Activated T-helper 2 cell treated with anti-CD3 and anti-CD28 coated beads, Interferon-gamma antibody, Interleukin-2, Interleukin-4, amounts not matched to agents 10 μg/mL and 5 μg/mL and 100 μg/mL, durations not matched to agents 14 hours and 24 hours and 36 hours (primary cell): ENCODE data around the gene MAP2K5. TPM values are rescaled to one million over a fixed set of nuclear protein-coding genes. Genes with fewer than 3 reads are reported as not detected.

Experiments
- DNase-seq: peaks from one replicate; pipeline ENCODE4 v3.0.0; 2021; ENCODE audit warnings: low spot score
- H3K27ac Mint-ChIP-seq: one replicate; pipeline ENCODE4 v1.8.0; 2021; ENCODE audit warnings: mixed read lengths
- H3K27me3 Mint-ChIP-seq: one replicate; pipeline ENCODE4 v1.8.0; 2021; ENCODE audit warnings: low read depth, mixed read lengths
- H3K36me3 Mint-ChIP-seq: one replicate; pipeline ENCODE4 v1.8.0; 2021; ENCODE audit warnings: low read depth, mixed read lengths
- H3K4me1 Mint-ChIP-seq: one replicate; pipeline ENCODE4 v1.8.0; 2021; ENCODE audit warnings: low read depth, mixed read lengths
- H3K4me3 Mint-ChIP-seq: one replicate; pipeline ENCODE4 v1.8.0; 2021; ENCODE audit warnings: low read depth, mild to moderate bottlenecking, moderate library complexity, mixed read lengths
- H3K9me3 Mint-ChIP-seq: one replicate; pipeline ENCODE4 v1.8.0; 2021; ENCODE audit warnings: mixed read lengths
- intact Hi-C: fragments of 100-400 bp; cut with micrococcal nuclease; formaldehyde crosslinking; loops from one replicate; pipeline ENCODE4 v1.15.1; 2023
- total RNA-seq: library from RNA; stranded (reverse); gene quantifications from 2 replicates; pipeline ENCODE4 v1.2.3, GENCODE V29; 2022

The MAP2K5 gene
- total RNA-seq, 1 donor from 2014 or later: 25.9 TPM

GRCh38 chr15:67815036-67815592 is 272.6 kb downstream of the MAP2K5 start:
- H3K4me3 Mint-ChIP-seq: no peak overlapping the region
- H3K27ac Mint-ChIP-seq: no peak overlapping the region
- DNase-seq: no peak
- no peaks in the 10 kb centered on the region for H3K4me1 Mint-ChIP-seq
- intact Hi-C loops: loop anchor here (5.0 kb wide), 1 partner anchor 358 kb away; no protein-coding TSS in a partner anchor
- peaks cover 33% of the 10 kb centered on the region for H3K27me3 Mint-ChIP-seq
- H3K36me3 Mint-ChIP-seq: no peaks in the 10 kb centered on the region
- no peaks in the 10 kb centered on the region for H3K9me3 Mint-ChIP-seq

DNA sequence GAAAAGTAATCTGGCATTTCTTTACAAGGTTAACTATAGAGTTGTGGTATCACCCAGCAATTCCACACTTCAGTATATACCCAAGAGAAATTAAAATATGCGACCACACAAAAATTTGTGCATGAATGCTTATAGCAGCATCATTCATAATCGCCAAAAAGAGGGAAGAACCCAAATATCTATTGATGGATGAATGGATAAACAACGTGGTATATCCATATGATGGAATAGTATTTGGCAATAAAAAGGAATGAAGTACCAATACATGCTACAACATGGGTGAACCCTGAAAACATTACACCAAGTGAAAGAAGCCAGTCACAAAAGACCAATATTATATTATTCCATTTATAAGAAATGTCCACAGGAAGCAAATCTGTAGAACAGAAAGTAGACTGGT is 274.2 kb downstream of the MAP2K5 start:
- Mint-ChIP-seq H3K36me3 (no peaks in the 10 kb centered on the region), H3K4me1 (peaks cover 2% of the 10 kb centered on the region), H3K4me3 (no peak overlapping the region), H3K27ac (no peak overlapping the region), H3K9me3 (no peaks in the 10 kb centered on the region), H3K27me3 (peaks cover 47% of the 10 kb centered on the region)
- DNase-seq: no peak
- intact Hi-C loops: loop anchor here (5.0 kb wide), 1 partner anchor 359 kb away; no protein-coding TSS in a partner anchor

- intact Hi-C loops: loop anchor here (5.0 kb wide), 1 partner anchor 361 kb away; no protein-coding TSS in a partner anchor
- H3K9me3 Mint-ChIP-seq: no peaks in the 10 kb centered on the region
- no peak overlapping the region for H3K4me3 Mint-ChIP-seq
- H3K27ac Mint-ChIP-seq: no peak overlapping the region
- H3K4me1 Mint-ChIP-seq: peaks cover 2% of the 10 kb centered on the region
- no peak for DNase-seq
- peaks cover 58% of the 10 kb centered on the region for H3K27me3 Mint-ChIP-seq
- no peaks in the 10 kb centered on the region for H3K36me3 Mint-ChIP-seq
These were observed 276.0 kb downstream of the MAP2K5 start for GRCh38 chr15:67818464-67818863.

- Mint-ChIP-seq H3K4me1 (peaks cover 8% of the 10 kb centered on the region), H3K9me3 (no peaks in the 10 kb centered on the region), H3K36me3 (no peaks in the 10 kb centered on the region), H3K27me3 (peaks cover 68% of the 10 kb centered on the region), H3K4me3 (no peak overlapping the region), H3K27ac (no peak overlapping the region)
- no peak for DNase-seq
- intact Hi-C loops: loop anchor here (5.0 kb wide), 1 partner anchor 362 kb away; no protein-coding TSS in a partner anchor
These were observed 277.1 kb downstream of the MAP2K5 start for GRCh38 chr15:67819636-67820035.

DNA sequence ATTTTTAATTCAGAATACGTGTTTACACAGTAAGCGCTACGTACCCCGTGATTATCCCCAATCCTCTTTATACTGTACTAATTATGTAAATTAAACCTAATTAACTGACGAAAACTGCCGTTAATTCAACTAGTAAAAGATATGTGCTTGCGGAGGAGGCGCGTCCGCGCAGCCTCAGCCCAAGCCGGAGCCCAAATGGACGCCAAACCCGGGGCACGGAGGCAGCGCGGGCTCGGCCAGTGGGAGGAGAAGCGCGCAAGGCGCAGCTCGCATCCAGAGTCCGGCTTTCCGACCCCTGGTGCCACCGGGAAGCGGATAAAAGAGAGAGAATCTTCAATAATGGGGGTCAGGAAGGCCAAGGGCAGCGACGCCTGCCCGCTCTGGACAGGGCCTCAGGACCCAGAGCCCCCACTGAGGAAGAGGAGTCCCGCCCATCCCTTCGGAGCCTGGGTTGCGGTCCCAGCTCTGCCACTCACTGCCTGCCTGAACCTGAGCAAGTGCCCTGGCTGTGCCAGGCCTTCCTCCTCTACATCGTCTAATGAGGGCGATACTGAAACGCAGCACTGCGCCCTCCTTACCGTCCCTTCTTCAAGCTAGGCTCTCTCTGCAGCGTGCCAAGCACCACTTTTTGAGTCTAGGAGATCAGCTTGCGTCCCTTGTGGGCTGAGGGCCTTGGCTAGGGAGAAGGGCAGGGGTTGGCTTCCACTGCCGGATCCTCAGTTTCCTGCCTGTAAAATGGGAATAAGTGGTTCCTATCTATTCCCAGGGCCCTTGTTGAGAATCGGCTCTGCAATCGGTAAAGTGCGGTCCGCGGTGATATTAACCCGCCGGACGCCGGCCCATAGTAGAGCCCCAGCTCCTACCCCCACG is 277.9 kb downstream of the MAP2K5 start:
- H3K27me3 Mint-ChIP-seq: peaks cover 73% of the 10 kb centered on the region
- H3K9me3 Mint-ChIP-seq: no peaks in the 10 kb centered on the region
- peaks cover 8% of the 10 kb centered on the region for H3K4me1 Mint-ChIP-seq
- no peak overlapping the region for H3K4me3 Mint-ChIP-seq
- H3K36me3 Mint-ChIP-seq: no peaks in the 10 kb centered on the region
- intact Hi-C loops: no loop called here
- no peak overlapping the region for H3K27ac Mint-ChIP-seq
- DNase-seq: no peak

GRCh38 chr15:67820992-67821783 is 278.7 kb downstream of the MAP2K5 start:
- Mint-ChIP-seq H3K4me1 (peaks cover 11% of the 10 kb centered on the region), H3K36me3 (peaks cover 3% of the 10 kb centered on the region), H3K27me3 (peaks cover 81% of the 10 kb centered on the region), H3K4me3 (no peak overlapping the region), H3K27ac (peak overlapping the region; percentile 55), H3K9me3 (no peaks in the 10 kb centered on the region)
- no peak for DNase-seq
- intact Hi-C loops: no loop called here

- intact Hi-C loops: no loop called here
- H3K27ac Mint-ChIP-seq: peak overlapping the region; percentile 55
- H3K9me3 Mint-ChIP-seq: no peaks in the 10 kb centered on the region
- peaks cover 13% of the 10 kb centered on the region for H3K4me1 Mint-ChIP-seq
- H3K4me3 Mint-ChIP-seq: no peak overlapping the region
- peaks cover 3% of the 10 kb centered on the region for H3K36me3 Mint-ChIP-seq
- DNase-seq: no peak
- peaks cover 79% of the 10 kb centered on the region for H3K27me3 Mint-ChIP-seq
These were observed 279.4 kb downstream of the MAP2K5 start for GRCh38 chr15:67821784-67822440.

DNA sequence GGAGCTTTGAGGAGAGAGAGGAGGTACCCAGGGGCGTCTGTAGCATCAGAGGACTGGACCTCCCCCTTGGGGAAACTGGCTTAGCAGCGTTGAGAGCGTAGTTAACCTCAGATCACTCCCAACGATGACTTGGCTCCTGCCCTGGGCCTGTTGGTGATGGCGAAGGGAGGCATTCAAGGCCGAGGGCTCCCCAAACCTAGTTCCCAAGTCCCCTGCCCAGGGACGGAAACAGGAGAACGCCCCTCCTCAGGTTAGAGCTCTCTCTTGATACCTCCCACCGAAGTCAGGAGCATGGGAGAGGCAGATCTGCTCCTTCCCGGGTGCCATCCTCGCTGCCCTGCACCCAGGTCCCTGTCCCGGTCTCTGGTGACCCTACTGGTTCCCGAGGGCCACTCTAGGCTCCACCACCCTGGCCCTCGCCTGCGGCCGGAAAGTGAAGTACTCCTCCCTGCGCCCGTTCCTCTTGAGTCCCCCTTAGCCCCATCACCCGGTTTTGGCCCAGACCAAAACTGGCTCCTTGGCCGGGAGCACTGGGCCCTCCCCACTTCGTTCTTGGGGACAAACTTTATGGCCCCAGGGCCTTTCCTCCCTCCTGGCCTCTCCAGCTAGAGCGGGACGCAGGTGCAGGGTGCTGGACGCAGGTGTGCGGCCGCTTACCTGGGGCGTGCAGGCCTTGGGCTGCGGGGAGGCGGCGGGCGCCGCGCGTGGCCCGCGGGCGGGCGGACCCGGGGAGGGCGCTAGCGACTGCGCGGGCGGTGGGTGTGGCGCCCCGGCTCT is 280.2 kb downstream of the MAP2K5 start:
- Mint-ChIP-seq H3K4me3 (no peak overlapping the region), H3K27ac (no peak overlapping the region), H3K4me1 (peaks cover 13% of the 10 kb centered on the region), H3K36me3 (peaks cover 3% of the 10 kb centered on the region), H3K27me3 (peaks cover 72% of the 10 kb centered on the region), H3K9me3 (no peaks in the 10 kb centered on the region)
- intact Hi-C loops: no loop called here
- no peak for DNase-seq

DNA sequence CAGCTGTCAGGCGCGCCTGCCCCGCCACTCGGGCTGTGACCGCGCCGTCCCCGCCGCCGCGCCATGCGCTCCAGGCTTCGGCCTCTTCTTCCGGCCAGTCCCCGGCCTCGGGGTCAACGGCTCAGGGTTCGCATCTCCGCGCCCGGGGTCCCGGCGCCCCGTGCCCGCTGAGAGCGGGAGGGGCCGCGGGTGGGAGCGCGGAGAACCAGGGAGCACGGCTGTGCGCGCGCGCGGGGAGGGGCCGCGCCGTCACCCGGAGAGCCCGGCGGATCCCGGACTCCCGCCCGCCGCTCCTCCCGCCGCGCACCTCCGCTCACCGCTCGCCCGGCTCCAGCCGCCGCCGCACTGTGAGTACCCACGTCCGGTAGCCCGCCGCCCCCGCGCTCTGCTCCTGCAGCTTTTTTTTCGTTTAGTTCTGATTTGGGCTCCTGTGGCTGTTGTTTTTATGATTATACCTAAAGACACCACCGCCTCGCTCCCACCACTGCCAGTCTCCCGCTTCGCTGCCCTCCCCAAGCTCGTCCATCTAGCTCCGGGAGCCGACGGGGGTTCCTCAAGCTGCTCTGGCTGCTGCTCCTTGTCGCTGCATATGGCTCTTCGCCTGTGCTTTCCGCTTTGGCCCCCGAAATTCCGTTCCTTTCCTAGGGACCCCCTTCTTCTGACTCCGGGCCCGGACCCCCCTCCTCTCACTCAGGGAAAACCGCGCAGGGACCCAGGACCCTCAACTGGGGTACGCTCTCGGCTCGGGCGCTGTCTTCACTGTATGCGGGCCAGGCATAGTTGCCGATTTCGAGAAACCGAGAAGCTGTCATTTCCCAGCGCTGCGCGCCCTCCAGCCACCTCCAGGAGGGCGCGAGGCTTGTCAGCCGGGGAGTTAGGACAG is 281.1 kb downstream of the MAP2K5 start:
- Mint-ChIP-seq H3K27ac (peak overlapping the region; percentile 51), H3K36me3 (peaks cover 3% of the 10 kb centered on the region), H3K9me3 (no peaks in the 10 kb centered on the region), H3K4me3 (peak overlapping the region; percentile 55), H3K27me3 (peaks cover 68% of the 10 kb centered on the region), H3K4me1 (peaks cover 15% of the 10 kb centered on the region)
- DNase-seq: no peak
- intact Hi-C loops: no loop called here

- H3K36me3 Mint-ChIP-seq: peaks cover 3% of the 10 kb centered on the region
- peaks cover 70% of the 10 kb centered on the region for H3K27me3 Mint-ChIP-seq
- no peak for DNase-seq
- H3K4me1 Mint-ChIP-seq: peaks cover 15% of the 10 kb centered on the region
- peak overlapping the region; percentile 51 for H3K27ac Mint-ChIP-seq
- no peaks in the 10 kb centered on the region for H3K9me3 Mint-ChIP-seq
- intact Hi-C loops: no loop called here
- H3K4me3 Mint-ChIP-seq: peak overlapping the region; percentile 55
These were observed 281.9 kb downstream of the MAP2K5 start for GRCh38 chr15:67824197-67824968.
